Gastrocnemius medialis (tissue), 4 donors: ENCODE measurements around the gene PSMB3. TPM values are rescaled to one million over a fixed set of nuclear protein-coding genes. Genes with fewer than 3 reads are reported as not detected.
"Not testable (repeated sequence)": the region's sequence is repeated elsewhere in the genome, so short reads cannot be mapped to it uniquely, and the experiment has no call there.

ENCODE experiments used
- ATAC-seq, 2 donors: fragments of 150-250 bp; one replicate each; pipeline ENCODE4 v1.9.1; 2016
- DNase-seq, 2 donors: peaks; one replicate each; pipeline ENCODE4 v3.0.0-alpha.2; 2019
- H3K27ac ChIP-seq, 4 donors: fragments of 200-600 bp; sonication (generic); 1 replicate in 1 of 4; 2 replicates in 3 of 4; pipeline ENCODE4 v1.5.1; 2016 to 2018; ENCODE audit warnings: mild to moderate bottlenecking in 2 of 4, moderate library complexity in 1 of 4
- H3K27me3 ChIP-seq, 3 donors: fragments of 200-600 bp; sonication (generic) in 2 of 3; 1 replicate in 1 of 3; 2 replicates in 2 of 3; pipeline versions ENCODE4 v1.5.1 to v1.6.0; 2016 to 2019; ENCODE audit warnings: mild to moderate bottlenecking in 1 of 3, moderate library complexity in 1 of 3
- H3K36me3 ChIP-seq, 2 donors: fragments of 200-600 bp; sonication (generic) in 1 of 2; one replicate each; pipeline ENCODE4 v1.5.1; 2017 to 2018
- H3K4me1 ChIP-seq, 2 donors: fragments of 200-600 bp; sonication (generic) in 1 of 2; one replicate each; pipeline ENCODE4 v1.5.1; 2016 to 2017; ENCODE audit warnings: mild to moderate bottlenecking in 2 of 2
- H3K4me3 ChIP-seq, 4 donors: fragments of 200-600 bp; sonication (generic) in 3 of 4; 1 replicate in 1 of 4; 2 replicates in 3 of 4; pipeline ENCODE4 v1.5.1; 2016 to 2019; ENCODE audit warnings: mild to moderate bottlenecking in 2 of 4
- H3K9me3 ChIP-seq, 3 donors: fragments of 200-600 bp; sonication (generic) in 2 of 3; 1 replicate in 1 of 3; 2 replicates in 2 of 3; pipeline ENCODE4 v1.5.1; 2016 to 2019
- POLR2A ChIP-seq, 2 donors: fragments of 450-650 bp; IDR thresholded peaks; one replicate each; pipeline ENCODE4 v1.6.1; 2017; ENCODE audit warnings: antibody characterized with exemption in 2 of 2, mild to moderate bottlenecking in 2 of 2, moderate library complexity in 2 of 2
- in situ Hi-C, 4 donors: fragments of 200-750 bp; cut with MboI; loops; one replicate each; pipeline versions ENCODE4 v1.15.0 to v1.8.0; 2017; ENCODE audit warnings: low sequenced_read_pairs in 4 of 4
- intact Hi-C: fragments of 100-400 bp; cut with DNase I; formaldehyde crosslinking; loops from one replicate; pipeline ENCODE4 v1.15.1; 2023; ENCODE audit warnings: low total_unique reads
- total RNA-seq, 4 donors: library from RNA; depleted of rRNA; stranded (reverse); fragments of >200 nt; gene quantifications; one replicate each; pipeline versions ENCODE4 v1.1.0 to v1.2.3, GENCODE V29; 2016
- TF ChIP-seq, protein P1 (sequence below), 5 experiments: fragments of 450-650 bp in 3 of 5; fragments of 200-600 bp in 2 of 5; sonication (generic) in 2 of 5; IDR thresholded peaks in 4 of 5; conservative IDR thresholded peaks in 1 of 5; 1 replicate in 4 of 5; 2 replicates in 1 of 5; pipeline ENCODE4 v1.5.1; 2016 to 2019; ENCODE audit warnings: antibody characterized with exemption in 5 of 5, mild to moderate bottlenecking in 3 of 5, moderate library complexity in 3 of 5

PSMB3 gene
- total RNA-seq, 4 donors from 2014 or later: 211 to 334 (median 280) TPM

DNA sequence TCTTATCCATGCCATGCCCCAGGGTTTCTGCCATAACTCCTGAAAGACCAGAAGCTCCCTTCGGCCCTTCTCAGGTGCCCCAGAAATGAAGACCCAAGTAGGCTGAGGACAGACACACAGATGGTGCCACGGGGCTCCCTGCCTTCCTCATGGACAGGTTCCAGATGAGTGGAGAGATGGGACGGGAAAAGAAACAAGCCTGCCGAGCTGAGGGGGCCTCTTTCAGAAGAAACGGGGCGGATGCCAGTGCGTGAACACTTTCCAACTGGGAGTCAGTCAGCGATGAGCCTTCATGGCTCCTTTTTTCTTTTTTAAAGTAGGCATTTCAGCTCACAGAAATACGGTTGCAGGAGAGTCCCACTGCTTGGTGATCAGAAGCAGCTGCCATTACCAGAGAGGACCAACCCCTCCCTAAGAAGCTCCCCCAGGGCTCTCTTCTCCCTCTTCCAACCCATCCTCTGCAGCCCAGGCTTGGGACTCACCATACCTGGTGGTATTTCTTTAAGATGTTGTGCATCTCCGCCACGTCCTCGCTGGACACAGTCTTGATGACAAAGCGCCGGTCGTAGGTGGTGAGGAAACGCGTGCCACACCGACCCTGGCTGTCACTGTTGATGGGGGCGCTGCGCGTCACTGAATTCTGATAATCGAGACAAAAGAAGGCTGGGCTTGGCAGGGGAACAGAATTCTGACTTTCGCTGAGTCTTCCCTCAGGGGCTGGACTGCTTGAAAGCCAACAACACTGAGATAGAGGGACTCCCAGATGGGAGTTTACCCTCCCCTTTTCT, 27.6 kb downstream of the PSMB3 start:
- Histone ChIP-seq H3K27me3 (no peaks in the 10 kb centered on the region), H3K9me3 (no peaks in the 10 kb centered on the region), H3K36me3 (peaks cover 5 to 98% of the 10 kb centered on the region in 2 donors), H3K27ac (no peak overlapping the region), H3K4me1 (no peaks in the 10 kb centered on the region), H3K4me3 (no peak overlapping the region)
- DNase-seq (no peak), ATAC-seq (no peak)
- in situ Hi-C loops (no loop called here), intact Hi-C loops (no loop called here)
- TF ChIP-seq, protein P1, sequence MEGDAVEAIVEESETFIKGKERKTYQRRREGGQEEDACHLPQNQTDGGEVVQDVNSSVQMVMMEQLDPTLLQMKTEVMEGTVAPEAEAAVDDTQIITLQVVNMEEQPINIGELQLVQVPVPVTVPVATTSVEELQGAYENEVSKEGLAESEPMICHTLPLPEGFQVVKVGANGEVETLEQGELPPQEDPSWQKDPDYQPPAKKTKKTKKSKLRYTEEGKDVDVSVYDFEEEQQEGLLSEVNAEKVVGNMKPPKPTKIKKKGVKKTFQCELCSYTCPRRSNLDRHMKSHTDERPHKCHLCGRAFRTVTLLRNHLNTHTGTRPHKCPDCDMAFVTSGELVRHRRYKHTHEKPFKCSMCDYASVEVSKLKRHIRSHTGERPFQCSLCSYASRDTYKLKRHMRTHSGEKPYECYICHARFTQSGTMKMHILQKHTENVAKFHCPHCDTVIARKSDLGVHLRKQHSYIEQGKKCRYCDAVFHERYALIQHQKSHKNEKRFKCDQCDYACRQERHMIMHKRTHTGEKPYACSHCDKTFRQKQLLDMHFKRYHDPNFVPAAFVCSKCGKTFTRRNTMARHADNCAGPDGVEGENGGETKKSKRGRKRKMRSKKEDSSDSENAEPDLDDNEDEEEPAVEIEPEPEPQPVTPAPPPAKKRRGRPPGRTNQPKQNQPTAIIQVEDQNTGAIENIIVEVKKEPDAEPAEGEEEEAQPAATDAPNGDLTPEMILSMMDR (IDR thresholded peaks at IDR 0.05 in 4 of 5, conservative IDR thresholded peaks at IDR 0.05 in 1 of 5): no peak
- no peak for TF ChIP-seq POLR2A (IDR thresholded peaks at IDR 0.05)

DNA sequence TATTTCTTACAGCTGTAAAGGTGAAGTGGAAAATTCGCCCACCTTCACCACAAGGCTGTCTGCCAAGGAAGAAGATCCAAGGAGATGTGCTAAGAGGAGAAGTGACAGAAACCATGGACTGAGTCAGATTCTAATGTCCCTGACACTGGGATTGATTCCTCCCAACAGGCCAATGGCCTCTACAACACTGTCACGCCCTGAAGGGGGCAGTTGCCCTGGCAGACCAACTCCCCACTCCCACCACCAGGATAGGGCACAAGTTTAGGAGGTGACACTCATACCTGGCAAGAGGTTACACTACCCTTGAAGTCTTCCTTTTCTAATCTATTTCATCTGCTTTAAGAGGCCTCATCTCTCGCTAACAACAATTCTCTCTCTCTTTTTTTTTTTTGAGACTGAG, 30.7 kb downstream of the PSMB3 start:
- Histone ChIP-seq H3K27me3 (no peaks in the 10 kb centered on the region), H3K4me3 (no peak overlapping the region), H3K9me3 (no peaks in the 10 kb centered on the region), H3K4me1 (no peaks in the 10 kb centered on the region), H3K27ac (no peak overlapping the region), H3K36me3 (peaks cover 0 to 88% of the 10 kb centered on the region in 2 donors)
- ATAC-seq (no peak), DNase-seq (no peak)
- TF ChIP-seq, protein P1 (IDR thresholded peaks at IDR 0.05 in 4 of 5, conservative IDR thresholded peaks at IDR 0.05 in 1 of 5): no peak
- TF ChIP-seq POLR2A (IDR thresholded peaks at IDR 0.05): no peak
- in situ Hi-C loops (no loop called here), intact Hi-C loops (no loop called here)

DNA sequence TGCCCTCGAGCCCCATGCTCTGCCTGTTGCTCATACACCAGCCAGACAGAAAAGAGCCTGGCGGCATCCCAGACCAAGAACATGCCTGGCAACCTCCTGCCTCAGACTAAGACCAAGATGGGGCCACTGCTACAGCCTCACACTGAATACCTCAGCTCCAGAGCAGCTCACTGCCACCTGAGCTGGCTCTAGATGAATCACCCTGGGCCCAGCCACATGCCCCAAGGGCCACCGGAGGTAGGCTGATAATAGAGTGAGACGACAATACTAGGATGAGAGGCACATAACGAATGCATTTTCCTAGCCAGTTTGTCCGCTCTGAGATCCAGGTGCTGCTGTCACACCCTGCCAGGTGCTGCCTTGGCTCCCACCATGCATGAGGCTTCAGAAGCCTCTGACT, 33.8 kb downstream of the PSMB3 start:
- in situ Hi-C loops: no loop called here
- no peaks in the 10 kb centered on the region for H3K4me1 ChIP-seq
- ATAC-seq: no peak

DNA sequence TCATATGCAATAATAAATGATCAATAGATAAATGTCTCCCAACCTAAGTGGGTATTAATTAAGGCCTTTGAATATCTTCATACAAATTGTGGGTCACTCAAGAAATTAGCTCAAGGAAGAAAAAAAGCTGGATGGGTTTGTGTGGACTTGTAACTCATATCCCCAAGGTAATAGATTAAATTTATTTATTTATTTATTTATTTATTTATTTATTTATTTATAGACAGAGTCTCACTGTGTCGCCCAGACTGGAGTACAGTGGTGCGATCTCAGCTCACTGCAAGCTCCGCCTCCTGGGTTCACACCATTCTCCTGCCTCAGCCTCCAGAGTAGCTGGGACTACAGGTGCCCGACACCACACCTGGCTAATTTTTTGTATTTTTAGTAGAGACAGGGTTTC, 35.5 kb downstream of the PSMB3 start:
- in situ Hi-C loops, H3K4me3 ChIP-seq, H3K27me3 ChIP-seq, H3K27ac ChIP-seq, ATAC-seq, intact Hi-C loops, DNase-seq, H3K4me1 ChIP-seq, H3K9me3 ChIP-seq: not testable (repeated sequence)
- peaks cover 0 to 41% of the 10 kb centered on the region in 2 donors for H3K36me3 ChIP-seq

More for the DNA sequence above, 33.8 kb downstream of the PSMB3 start:
- TF ChIP-seq, protein P1 (IDR thresholded peaks at IDR 0.05 in 4 of 5, conservative IDR thresholded peaks at IDR 0.05 in 1 of 5): no peak
- no peak for TF ChIP-seq POLR2A (IDR thresholded peaks at IDR 0.05)
- no peak overlapping the region for H3K4me3 ChIP-seq
- DNase-seq: no peak
- peaks cover 0 to 56% of the 10 kb centered on the region in 2 donors for H3K36me3 ChIP-seq
- intact Hi-C loops: no loop called here
- no peaks in the 10 kb centered on the region for H3K9me3 ChIP-seq
- no peak overlapping the region for H3K27ac ChIP-seq
- H3K27me3 ChIP-seq: no peaks in the 10 kb centered on the region

DNA sequence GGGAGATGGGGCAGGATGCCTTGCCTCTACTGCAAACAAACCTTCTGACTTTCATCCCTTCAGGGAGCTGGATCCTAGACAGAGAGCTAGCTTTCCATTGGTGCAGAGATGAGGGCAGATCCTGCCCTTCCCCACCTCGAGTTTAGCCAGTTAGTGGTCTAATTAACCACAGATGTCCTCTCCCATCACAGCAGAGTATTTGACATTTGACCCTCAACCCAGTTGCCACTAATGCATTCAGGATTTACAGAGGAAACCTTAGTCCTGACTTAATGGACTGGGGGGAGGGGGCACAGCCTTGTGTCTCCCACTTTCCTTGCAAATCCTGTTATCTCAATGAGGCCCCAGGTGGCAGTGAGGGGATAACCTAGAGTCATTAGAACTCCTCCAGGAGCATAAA, 36.6 kb downstream of the PSMB3 start:
- ATAC-seq (no peak), DNase-seq (no peak)
- H3K4me3 ChIP-seq: no peak overlapping the region
- peaks cover 0 to 30% of the 10 kb centered on the region in 2 donors for H3K36me3 ChIP-seq
- intact Hi-C loops (no loop called here), in situ Hi-C loops (no loop called here)
- TF ChIP-seq, protein P1 (IDR thresholded peaks at IDR 0.05 in 4 of 5, conservative IDR thresholded peaks at IDR 0.05 in 1 of 5): no peak
- TF ChIP-seq POLR2A (IDR thresholded peaks at IDR 0.05): no peak
- no peaks in the 10 kb centered on the region for H3K9me3 ChIP-seq
- no peaks in the 10 kb centered on the region for H3K4me1 ChIP-seq
- no peak overlapping the region for H3K27ac ChIP-seq
- H3K27me3 ChIP-seq: no peaks in the 10 kb centered on the region

DNA sequence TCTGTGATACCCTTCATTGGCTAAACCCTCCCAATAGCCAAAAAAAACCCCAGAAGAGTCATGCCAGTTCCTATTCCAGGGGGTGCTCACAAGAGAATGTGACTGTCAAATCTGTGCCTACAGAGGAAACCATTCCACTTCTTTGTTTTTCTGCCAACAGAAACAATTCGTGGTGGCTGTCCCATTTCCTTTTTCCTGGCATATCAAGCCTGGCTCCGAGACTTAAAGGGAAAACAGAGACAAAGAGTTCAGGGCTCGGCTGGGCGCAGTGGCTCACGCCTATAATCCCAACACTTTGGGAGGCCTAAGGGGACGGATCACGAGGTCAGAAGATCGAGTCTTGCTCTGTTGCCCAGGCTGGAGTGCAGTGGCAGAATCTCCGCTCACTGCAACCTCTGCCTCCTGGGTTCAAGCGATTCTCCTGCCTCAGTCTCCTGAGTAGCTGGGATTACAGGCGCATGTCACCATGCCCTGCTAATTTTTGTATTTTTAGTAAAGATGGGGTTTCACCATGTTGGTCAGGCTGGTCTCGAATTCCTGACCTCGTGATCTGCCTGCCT, 37.7 kb downstream of the PSMB3 start:
- ATAC-seq, H3K27me3 ChIP-seq, in situ Hi-C loops, H3K4me3 ChIP-seq, H3K9me3 ChIP-seq, H3K27ac ChIP-seq, intact Hi-C loops, H3K4me1 ChIP-seq, DNase-seq: not testable (repeated sequence)
- H3K36me3 ChIP-seq: peaks cover 0 to 19% of the 10 kb centered on the region in 2 donors
